GM12878 (cell line): ENCODE results near the gene CPT1C.

Experiments used
- CBFB ChIP-seq: IDR thresholded peaks from 2 replicates; pipeline ENCODE4 v1.6.1; 2016; ENCODE audit warnings: antibody characterized with exemption, low read depth
- TF ChIP-seq, protein P1 (sequence below): fragments of 450-650 bp; IDR thresholded peaks from 2 replicates; pipeline ENCODE4 v1.6.1; 2017; ENCODE audit warnings: mild to moderate bottlenecking, moderate library complexity

DNA sequence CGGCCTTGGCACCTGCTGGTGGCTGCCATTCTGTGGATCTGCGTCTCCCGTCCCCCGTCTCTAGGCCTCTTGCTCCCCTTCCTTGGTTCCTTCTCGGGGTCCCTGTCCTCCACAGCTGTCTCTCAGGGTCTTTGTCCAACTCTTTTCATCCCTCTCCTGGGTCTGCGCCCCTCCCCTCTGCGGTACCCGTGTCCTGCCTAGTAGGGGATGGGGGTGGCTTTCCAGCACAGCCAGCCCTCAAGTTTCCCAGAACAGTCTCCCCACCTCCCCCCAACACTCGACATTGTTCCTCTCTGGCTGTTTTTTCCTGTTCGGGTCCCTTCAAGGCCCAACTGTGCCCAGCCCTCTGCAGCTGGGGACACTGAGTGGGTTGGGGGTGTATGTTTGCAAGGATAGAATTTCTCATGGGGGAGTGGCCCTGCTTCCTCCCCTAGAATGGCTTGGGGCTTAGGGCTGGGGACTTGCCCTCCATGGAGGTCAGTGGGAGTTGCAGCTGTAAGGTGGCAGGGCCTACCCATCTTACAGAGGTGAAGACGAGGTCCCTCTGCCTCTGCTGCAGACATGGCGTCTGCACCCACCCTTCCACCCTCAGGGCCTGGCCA is 2.3 kb upstream of the CPT1C start:
- TF ChIP-seq, protein P1, sequence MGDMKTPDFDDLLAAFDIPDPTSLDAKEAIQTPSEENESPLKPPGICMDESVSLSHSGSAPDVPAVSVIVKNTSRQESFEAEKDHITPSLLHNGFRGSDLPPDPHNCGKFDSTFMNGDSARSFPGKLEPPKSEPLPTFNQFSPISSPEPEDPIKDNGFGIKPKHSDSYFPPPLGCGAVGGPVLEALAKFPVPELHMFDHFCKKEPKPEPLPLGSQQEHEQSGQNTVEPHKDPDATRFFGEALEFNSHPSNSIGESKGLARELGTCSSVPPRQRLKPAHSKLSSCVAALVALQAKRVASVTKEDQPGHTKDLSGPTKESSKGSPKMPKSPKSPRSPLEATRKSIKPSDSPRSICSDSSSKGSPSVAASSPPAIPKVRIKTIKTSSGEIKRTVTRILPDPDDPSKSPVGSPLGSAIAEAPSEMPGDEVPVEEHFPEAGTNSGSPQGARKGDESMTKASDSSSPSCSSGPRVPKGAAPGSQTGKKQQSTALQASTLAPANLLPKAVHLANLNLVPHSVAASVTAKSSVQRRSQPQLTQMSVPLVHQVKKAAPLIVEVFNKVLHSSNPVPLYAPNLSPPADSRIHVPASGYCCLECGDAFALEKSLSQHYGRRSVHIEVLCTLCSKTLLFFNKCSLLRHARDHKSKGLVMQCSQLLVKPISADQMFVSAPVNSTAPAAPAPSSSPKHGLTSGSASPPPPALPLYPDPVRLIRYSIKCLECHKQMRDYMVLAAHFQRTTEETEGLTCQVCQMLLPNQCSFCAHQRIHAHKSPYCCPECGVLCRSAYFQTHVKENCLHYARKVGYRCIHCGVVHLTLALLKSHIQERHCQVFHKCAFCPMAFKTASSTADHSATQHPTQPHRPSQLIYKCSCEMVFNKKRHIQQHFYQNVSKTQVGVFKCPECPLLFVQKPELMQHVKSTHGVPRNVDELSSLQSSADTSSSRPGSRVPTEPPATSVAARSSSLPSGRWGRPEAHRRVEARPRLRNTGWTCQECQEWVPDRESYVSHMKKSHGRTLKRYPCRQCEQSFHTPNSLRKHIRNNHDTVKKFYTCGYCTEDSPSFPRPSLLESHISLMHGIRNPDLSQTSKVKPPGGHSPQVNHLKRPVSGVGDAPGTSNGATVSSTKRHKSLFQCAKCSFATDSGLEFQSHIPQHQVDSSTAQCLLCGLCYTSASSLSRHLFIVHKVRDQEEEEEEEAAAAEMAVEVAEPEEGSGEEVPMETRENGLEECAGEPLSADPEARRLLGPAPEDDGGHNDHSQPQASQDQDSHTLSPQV, result no peak
- no peak for TF ChIP-seq CBFB
